ENCODE results near the gene SWSAP1.
"Not testable (repeated sequence)": the region's sequence is repeated elsewhere in the genome, so short reads cannot be mapped to it uniquely, and the experiment has no call there.

SWSAP1 gene

GRCh38 chr19:11379269-11379845 lies 4.9 kb downstream of the SWSAP1 start:
- not testable (repeated sequence) for DNase-seq

DNA sequence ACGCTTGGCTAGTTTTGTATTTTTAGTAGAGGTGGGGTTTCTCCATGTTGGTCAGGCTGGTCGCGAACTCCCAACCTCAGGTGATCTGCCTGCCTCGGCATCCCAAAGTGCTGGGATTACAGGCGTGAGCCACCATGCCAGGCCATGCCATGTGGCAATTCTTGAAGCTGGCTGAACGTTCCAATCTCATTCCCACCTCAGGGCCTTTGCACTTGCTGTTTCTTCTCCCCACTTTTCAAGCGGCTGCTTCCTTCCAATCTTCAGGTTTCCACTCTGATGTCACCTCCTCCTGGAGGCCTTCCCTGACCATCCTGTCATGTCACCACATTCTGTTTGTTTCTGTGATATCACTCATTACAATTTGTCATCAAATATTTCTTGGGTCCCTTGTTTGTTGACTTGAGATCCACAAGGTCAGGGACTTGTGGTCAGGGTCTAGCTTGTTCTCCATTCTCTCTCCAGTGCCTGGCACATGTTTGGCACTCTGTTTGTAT lies 5.4 kb downstream of the SWSAP1 start:
- DNase-seq = no peak

DNA sequence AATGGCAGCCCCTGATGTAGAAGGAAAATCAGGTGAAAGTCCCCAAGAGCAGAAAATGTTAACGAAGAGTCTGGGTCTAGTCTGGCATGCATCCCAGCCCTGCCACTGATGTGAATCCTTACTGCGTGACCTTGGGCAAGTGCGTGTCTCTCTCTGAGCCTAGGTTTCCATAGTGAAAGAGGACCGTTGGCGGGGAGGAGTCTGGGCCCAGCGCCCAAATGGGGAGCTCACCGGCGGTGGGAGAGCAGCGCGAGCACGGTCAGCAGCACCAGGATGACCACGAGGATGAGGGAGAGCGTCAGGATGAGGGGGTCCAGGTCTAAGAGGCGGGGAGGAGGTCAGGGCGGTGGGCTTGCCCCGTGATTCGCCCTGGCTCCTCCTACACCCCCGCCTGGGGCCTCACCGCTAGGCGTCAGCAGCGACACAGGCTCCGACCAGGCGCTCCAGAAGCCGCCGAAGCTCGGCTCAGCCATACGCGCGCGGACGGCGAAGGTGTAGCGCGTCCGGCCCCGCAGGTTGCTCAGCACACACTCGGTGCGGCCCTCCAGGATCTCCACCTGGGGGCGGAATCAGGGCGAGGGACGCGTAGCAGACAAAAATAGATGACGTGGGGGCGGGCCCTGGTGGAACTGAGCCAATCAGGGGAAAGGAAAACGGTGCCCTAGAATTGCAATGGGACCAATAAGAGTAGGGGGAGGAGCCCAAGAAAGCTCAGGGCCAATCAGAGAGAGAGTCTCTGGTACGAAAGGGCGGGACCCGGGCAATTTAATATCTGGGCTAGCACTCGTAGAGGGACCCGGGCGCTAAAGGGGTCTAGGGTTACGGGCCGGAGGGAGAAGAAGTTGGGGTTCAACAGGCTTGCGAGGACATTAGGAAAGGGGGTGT lies 6.4 kb downstream of the SWSAP1 start:
- peak; percentile 99 for DNase-seq

- peak; percentile 91 for DNase-seq
Measured at GRCh38 chr19:11382898-11383705, 8.6 kb downstream of the SWSAP1 start.

GRCh38 chr19:11383706-11384048 lies 9.2 kb downstream of the SWSAP1 start:
- DNase-seq = no peak

DNA sequence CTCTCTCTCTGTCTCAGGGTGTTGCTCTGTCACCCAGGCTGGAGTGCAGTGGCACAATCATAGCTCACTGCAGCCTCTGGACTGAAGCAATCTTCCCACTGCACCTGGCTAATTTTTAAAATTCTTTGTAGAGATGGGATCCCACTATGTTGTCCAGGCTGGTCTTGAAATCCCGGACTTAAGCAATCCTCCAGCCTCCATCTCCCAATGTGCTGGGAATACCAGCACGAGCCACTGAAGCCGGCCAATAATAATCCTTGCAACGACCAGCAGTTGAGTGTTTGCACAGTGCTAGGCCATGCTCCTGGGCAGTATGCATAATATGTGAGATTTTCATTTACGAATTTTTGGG lies 10.3 kb downstream of the SWSAP1 start:
- DNase-seq = no peak

GRCh38 chr19:11387162-11388034 lies 12.9 kb downstream of the SWSAP1 start:
- DNase-seq = no peak

- no peak for DNase-seq
Measured at GRCh38 chr19:11390359-11390758, 15.9 kb downstream of the SWSAP1 start.

DNA sequence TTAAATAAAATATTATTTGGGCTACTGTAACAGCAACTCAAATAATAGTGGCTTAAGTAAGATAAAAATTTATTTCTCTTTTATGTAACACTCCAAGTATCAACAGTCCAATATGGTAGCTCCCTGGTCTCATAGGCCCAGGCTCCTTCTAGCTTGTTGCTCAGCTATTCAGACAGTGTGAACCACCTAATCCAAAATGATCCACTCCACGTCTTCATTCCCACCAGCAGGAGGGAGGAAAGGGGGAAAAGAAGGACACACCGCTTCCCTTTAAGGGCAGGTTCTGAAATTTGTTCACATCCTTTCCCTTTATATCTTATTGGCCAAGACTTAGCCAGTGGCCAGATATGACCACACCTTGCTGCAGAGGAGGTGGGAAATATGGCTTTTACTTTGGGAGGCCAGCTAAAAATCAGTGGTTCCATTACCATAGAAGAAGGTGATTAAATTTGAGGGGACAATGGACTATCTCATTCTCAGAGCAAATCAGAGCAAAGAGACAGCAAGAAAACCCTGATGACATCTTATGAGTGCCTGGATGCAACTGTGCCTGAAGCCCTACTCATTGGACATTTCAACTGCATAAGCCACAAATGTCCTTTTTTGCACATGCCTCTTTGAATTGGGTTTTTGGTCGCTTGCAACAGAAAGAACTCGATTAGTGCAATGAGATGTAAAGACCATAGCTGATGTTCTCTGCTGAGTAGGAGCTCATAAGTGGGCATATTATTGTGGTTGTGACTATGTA lies 16.6 kb downstream of the SWSAP1 start:
- no peak for DNase-seq

- no peak for DNase-seq
Measured at GRCh38 chr19:11397089-11397610, 22.7 kb downstream of the SWSAP1 start.

GRCh38 chr19:11399667-11400066 lies 25.2 kb downstream of the SWSAP1 start:
- no peak for DNase-seq

- DNase-seq = no peak
Measured at GRCh38 chr19:11400798-11401197, 26.3 kb downstream of the SWSAP1 start.

- no peak for DNase-seq
Measured at GRCh38 chr19:11401808-11402543, 27.5 kb downstream of the SWSAP1 start.

DNA sequence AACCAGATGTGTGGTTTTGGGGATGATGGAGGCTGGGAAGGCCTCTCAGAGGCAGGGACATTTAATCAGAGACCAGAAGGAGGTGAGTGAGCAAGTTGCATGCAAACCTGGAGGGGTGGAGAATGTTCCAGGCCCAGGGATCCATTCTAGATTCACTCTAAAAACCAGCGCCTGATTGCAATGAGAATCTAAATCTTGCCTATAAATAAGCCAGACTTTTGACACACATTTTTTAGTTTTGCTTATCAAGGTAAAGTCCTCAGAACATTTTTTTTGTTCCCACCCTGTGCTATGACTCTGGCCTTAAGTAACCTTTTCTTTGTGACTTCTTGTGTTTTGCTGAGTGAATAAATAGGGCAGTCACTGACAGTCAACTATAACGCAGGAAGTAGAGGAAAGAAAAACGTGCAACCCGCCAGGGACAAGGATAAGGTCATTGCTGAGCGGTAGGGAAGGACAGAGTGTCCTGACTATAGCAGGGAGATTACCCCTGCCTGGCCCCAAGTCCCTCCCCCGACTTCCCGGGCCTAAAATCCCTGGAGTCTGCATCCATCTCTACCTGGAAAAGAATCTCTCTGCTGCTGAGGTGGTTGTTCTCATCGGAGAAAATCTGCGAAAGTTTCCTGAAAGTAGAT lies 30.2 kb downstream of the SWSAP1 start:
- no peak for DNase-seq

DNA sequence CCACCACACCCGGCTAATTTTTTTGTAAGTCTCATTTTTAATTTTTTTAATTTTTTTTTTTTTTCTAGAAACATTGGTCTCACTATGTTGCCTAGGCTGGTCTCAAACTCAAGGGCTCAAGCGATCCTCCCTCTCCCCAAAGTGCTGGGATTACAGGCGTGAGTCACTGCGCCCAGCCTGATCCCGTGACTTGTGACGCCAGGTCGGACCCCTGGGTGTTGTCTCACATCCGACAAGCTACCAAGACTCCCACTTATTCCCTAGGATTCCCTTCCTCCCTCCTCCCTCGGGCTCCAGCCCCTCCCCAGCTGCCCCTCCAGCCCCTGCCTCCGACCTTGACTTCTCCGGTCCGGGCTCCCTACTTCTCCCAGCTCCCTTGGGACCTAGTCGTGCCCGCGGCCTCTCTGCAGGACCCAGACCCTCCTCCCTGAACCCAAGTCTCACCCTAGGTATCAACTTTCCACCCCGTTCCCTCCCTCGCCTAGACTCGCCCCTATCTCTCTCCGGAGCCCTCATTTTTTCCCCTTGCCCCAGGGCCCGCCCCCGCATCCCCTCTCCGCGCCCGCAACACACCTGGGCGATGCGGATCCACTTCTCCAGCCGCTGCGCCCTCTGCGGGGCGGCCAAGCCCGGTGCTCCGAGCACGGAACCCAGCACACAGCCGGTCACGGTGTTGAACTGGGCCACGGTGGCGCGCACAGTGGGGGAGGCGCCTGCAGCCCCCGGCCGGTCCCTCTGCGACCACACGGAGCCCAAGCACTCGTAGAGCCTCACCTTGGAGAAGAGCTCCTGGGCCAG lies 31.6 kb downstream of the SWSAP1 start:
- peak; percentile 67 for DNase-seq

DNA sequence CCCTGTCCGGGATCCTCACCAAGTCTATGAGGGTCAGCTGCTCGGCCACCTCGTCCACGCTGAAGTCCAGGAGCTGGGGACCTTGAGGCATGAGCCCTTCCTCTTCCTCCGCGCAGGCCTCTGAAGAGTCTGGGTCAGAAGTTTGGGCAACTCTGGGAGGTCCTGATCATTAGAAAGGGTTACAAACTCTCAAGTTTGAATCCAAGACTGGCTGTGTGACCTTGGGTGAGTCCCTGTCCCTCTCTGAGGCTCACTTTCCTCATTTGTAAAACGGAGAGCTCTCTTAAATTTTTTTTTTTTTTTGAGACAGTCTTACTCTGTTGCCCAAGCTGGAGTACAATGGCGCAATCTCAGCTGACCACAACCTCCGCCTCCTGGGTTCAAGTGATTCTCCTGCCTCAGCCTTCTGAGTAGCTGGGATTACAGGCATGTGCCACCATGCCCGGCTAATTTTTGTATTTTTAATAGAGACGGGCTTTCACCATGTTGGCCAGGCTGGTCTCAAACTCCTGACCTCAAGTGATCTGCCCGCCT lies 32.3 kb downstream of the SWSAP1 start:
- DNase-seq = not testable (repeated sequence)

DNA sequence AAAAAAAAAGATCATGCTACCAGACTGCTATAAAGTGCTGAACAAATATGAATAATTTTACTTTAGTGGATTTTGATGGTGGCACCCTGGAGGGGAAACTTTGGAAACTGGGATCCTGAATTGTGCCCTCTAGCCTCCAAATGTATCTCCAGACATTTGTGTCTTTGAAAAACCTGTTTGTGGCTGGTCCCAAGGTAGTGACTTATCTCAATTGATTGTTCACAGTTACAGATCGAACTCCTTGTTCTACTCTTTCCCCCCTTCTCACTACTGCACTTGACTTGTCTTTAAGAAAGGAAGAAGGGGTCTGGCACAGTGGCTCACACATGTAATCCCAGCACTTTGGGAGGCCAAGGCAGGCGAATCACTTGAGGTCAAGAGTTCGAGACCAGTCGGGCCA lies 34.1 kb downstream of the SWSAP1 start:
- DNase-seq = no peak

GRCh38 chr19:11410682-11411081 lies 36.2 kb downstream of the SWSAP1 start:
- peak; percentile 73 for DNase-seq

DNA sequence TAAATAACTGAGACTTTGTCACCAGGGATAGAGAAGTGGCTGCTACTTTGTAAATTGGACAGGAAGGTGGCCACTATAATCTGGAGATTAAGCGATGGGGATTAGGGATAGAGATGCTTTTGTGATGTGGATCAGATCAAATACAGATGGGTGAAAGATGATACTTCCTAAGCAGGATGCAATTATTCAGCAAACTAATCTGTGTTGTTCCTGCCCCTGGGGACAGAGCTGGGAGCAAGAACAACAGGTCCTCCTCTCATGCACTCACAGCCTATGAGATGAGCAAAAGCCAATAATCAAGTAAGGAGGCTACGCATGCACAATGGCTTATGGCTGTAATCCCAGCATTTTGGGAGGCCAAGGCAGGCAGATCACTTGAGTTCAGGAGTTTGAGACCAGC lies 40.1 kb downstream of the SWSAP1 start:
- no peak for DNase-seq
